Measurements from ENCODE around the gene MTHFD2. TPM values are rescaled to one million over a fixed set of nuclear protein-coding genes. Genes with fewer than 3 reads are reported as not detected.

The MTHFD2 gene
- polyA plus RNA-seq, 3 donors, result 24.1 to 39.4 (median 38.5) TPM

GRCh38 chr2:74152954-74153353, 45.5 kb upstream of the MTHFD2 start:
- Mint-ChIP-seq H3K27me3 (ENCODE audit: low read depth in 3 of 3) (no peaks in the 10 kb centered on the region), H3K27ac (peak overlapping the region in 2 of 7 donors; percentile 23 to 66), H3K4me3 (no peak overlapping the region), H3K9me3 (no peaks in the 10 kb centered on the region), H3K36me3 (peaks cover 50 to 71% of the 10 kb centered on the region in 2 donors), H3K4me1 (no peaks in the 10 kb centered on the region)
- Histone ChIP-seq H4K20me1 (ENCODE audit: insufficient read depth, low read length) (peaks cover 82% of the 10 kb centered on the region), H3K4me2 (replicated peaks; ENCODE audit: extremely low read depth, low read length, poor library complexity, severe bottlenecking) (no peak overlapping the region), H3K27me3 (ENCODE audit: control insufficient read depth in 2 of 2, insufficient read depth in 2 of 2, low read length in 2 of 2) (no peaks in the 10 kb centered on the region), H2AFZ (ENCODE audit: insufficient read depth, low read depth, low read length, poor library complexity, severe bottlenecking) (no peak overlapping the region), H3K9me3 (replicated peaks in 1 of 2; ENCODE audit: control insufficient read depth in 1 of 2, insufficient read depth in 1 of 2, low read length in 2 of 2) (no peaks in the 10 kb centered on the region), H3K27ac (ENCODE audit: low read depth in 1 of 2, low read length in 2 of 2) (no peak overlapping the region), H3K9ac (ENCODE audit: insufficient read depth, low read length, poor library complexity, severe bottlenecking) (no peak overlapping the region), H3K4me1 (ENCODE audit: control insufficient read depth in 1 of 2, insufficient read depth in 2 of 2, low read length in 2 of 2) (peaks cover 5 to 7% of the 10 kb centered on the region in 2 donors), H3K79me2 (ENCODE audit: insufficient read depth, low read length) (peaks cover 10% of the 10 kb centered on the region), H3K4me3 (replicated peaks in 1 of 3; ENCODE audit: low read depth in 2 of 3, low read length in 3 of 3) (no peak overlapping the region), H3K36me3 (replicated peaks in 1 of 2; ENCODE audit: control insufficient read depth in 1 of 2, insufficient read depth in 2 of 2, low read length in 2 of 2) (peaks cover 62 to 76% of the 10 kb centered on the region in 2 donors)
- intact Hi-C loops (cut with micrococcal nuclease), result no loop called here
- TF ChIP-seq CTCF (IDR thresholded peaks at IDR 0.05), result no peak
- WGBS (ENCODE audit: insufficient coverage), result no CpG with 5 or more reads among the region's 2 CpGs
- DNase-seq, result no peak

- Mint-ChIP-seq H3K4me3 (no peak overlapping the region), H3K27ac (no peak overlapping the region), H3K36me3 (peaks cover 76 to 94% of the 10 kb centered on the region in 2 donors), H3K4me1 (no peaks in the 10 kb centered on the region), H3K9me3 (peaks cover 0 to 2% (median 0%) of the 10 kb centered on the region in 7 donors), H3K27me3 (ENCODE audit: low read depth in 3 of 3) (no peaks in the 10 kb centered on the region)
- Histone ChIP-seq H2AFZ (ENCODE audit: insufficient read depth, low read depth, low read length, poor library complexity, severe bottlenecking) (no peak overlapping the region), H3K27me3 (ENCODE audit: control insufficient read depth in 2 of 2, insufficient read depth in 2 of 2, low read length in 2 of 2) (no peaks in the 10 kb centered on the region), H3K4me1 (ENCODE audit: control insufficient read depth in 1 of 2, insufficient read depth in 2 of 2, low read length in 2 of 2) (no peaks in the 10 kb centered on the region), H3K4me2 (replicated peaks; ENCODE audit: extremely low read depth, low read length, poor library complexity, severe bottlenecking) (no peak overlapping the region), H3K79me2 (ENCODE audit: insufficient read depth, low read length) (peaks cover 37% of the 10 kb centered on the region), H3K4me3 (replicated peaks in 1 of 3; ENCODE audit: low read depth in 2 of 3, low read length in 3 of 3) (no peak overlapping the region), H3K27ac (ENCODE audit: low read depth in 1 of 2, low read length in 2 of 2) (no peak overlapping the region), H3K9me3 (replicated peaks in 1 of 2; ENCODE audit: control insufficient read depth in 1 of 2, insufficient read depth in 1 of 2, low read length in 2 of 2) (no peaks in the 10 kb centered on the region), H3K9ac (ENCODE audit: insufficient read depth, low read length, poor library complexity, severe bottlenecking) (no peak overlapping the region), H4K20me1 (ENCODE audit: insufficient read depth, low read length) (peaks cover 98% of the 10 kb centered on the region), H3K36me3 (replicated peaks in 1 of 2; ENCODE audit: control insufficient read depth in 1 of 2, insufficient read depth in 2 of 2, low read length in 2 of 2) (peaks cover 91 to 100% of the 10 kb centered on the region in 2 donors)
- TF ChIP-seq CTCF (IDR thresholded peaks at IDR 0.05), result no peak
- DNase-seq, result no peak
- intact Hi-C loops (cut with micrococcal nuclease), result no loop called here
- no CpG with 5 or more reads among the region's 3 CpGs for WGBS (ENCODE audit: insufficient coverage)
Measured at GRCh38 chr2:74155830-74156229, 42.6 kb upstream of the MTHFD2 start.
